ENCODE data around the gene WWOX. TPM values are rescaled to one million over a fixed set of nuclear protein-coding genes. Genes with fewer than 3 reads are reported as not detected.

Gene WWOX
- total and polyA plus RNA-seq, 2 of the 13 experiments (the other 11 are each of a cell fraction or from before 2014, with no cell fraction given): 9.1 to 37.4 TPM

DNA sequence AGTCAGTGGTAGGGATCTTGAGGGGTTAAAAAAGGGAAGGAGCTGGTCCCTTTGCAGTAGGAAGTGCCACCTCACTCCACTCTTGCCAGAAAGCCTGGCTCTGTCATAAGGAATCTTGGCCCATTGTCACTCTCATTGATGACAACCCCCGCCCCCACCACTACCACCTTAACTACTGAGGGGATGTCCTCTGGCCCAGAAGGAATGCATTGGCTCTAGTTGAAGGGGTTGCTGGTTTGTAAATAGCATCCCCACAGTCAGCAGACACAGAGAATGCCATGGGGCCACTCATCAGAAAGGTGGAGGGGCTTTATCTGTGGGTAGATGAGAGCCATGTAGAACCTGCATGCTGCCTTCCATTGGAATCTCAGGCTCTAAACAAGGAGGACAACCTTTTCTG lies 316.2 kb downstream of the WWOX start:
- BruUV-seq (replicated peaks): no TSS peak
- intact Hi-C loops (cut with micrococcal nuclease; ENCODE audit: unreplicated experiment): no loop called here
- in situ Hi-C loops (cut with HindIII; ENCODE audit: extremely low pct_ligation_motif_present, low pct_unique_long_range_greater_than_20kb): no loop called here
- Histone ChIP-seq H3K9me3 (ENCODE audit: low read length) (peaks cover 18% of the 10 kb centered on the region; the same call in 1 of the 2 replicates), H3K9ac (ENCODE audit: insufficient read depth, low read depth, low read length) (no peak overlapping the region), H3K27ac (ENCODE audit: extremely low read length, insufficient read depth, low read length) (no peak overlapping the region), H3K36me3 (replicated peaks in 1 of 2; ENCODE audit: control insufficient read depth in 1 of 2, insufficient read depth in 2 of 2, low read length in 2 of 2) (no peaks in the 10 kb centered on the region), H3K79me2 (ENCODE audit: insufficient read depth, low read length) (no peaks in the 10 kb centered on the region), H4K20me1 (ENCODE audit: insufficient read depth, low read length) (no peaks in the 10 kb centered on the region), H3K4me3 (replicated peaks in 1 of 3; ENCODE audit: insufficient read depth in 1 of 3, low read depth in 2 of 3, low read length in 3 of 3) (no peak overlapping the region), H3K4me2 (ENCODE audit: low read depth, low read length) (no peak overlapping the region), H3K4me1 (ENCODE audit: insufficient read depth, low read length) (no peaks in the 10 kb centered on the region), H2AFZ (ENCODE audit: low read length) (no peak overlapping the region), H3K27me3 (ENCODE audit: control insufficient read depth in 1 of 2, insufficient read depth in 2 of 2, low read length in 2 of 2) (no peaks in the 10 kb centered on the region)
- CTCF ChIA-PET (ENCODE audit: low intra/inter-chr PET ratio, low total read pairs): no interaction called here
- POLR2A ChIA-PET: no interaction called here
- DNase-seq (ENCODE audit: low spot score) (no peak), ATAC-seq (no peak), FAIRE-seq (no peak)
- TF ChIP-seq RFXAP (CRISPR knock-in tag; IDR thresholded peaks at IDR 0.05; ENCODE audit: borderline replicate concordance): no peak
- no peak for TF ChIP-seq FOXP4 (CRISPR knock-in tag; IDR thresholded peaks at IDR 0.05)
- no peak for TF ChIP-seq ISL2 (CRISPR knock-in tag; IDR thresholded peaks at IDR 0.05)
- TF ChIP-seq SKI (IDR thresholded peaks at IDR 0.05; ENCODE audit: partially characterized antibody): no peak
- no peak for TF ChIP-seq HMG20B (CRISPR knock-in tag; conservative IDR thresholded peaks at IDR 0.05)
- TF ChIP-seq NCOR1 (IDR thresholded peaks at IDR 0.05; ENCODE audit: borderline replicate concordance, low read length): no peak
- no peak for TF ChIP-seq AGO1 (IDR thresholded peaks at IDR 0.05; ENCODE audit: low read depth, low read length, poor library complexity, severe bottlenecking)
- TF ChIP-seq KAT8 (CRISPR knock-in tag; IDR thresholded peaks at IDR 0.05): no peak
- no peak for TF ChIP-seq SATB2 (CRISPR knock-in tag; IDR thresholded peaks at IDR 0.05)
- no peak for TF ChIP-seq ZFP36L1 (CRISPR knock-in tag; IDR thresholded peaks at IDR 0.05)
- no peak for TF ChIP-seq RXRB (CRISPR knock-in tag; IDR thresholded peaks at IDR 0.05; ENCODE audit: borderline replicate concordance)
- 100% methylated on average over 1 of the region's 1 CpG for WGBS (ENCODE audit: low lambda C conversion rate)
